Neural cell (in vitro differentiated cells): ENCODE data around the gene ABCB6. TPM values are rescaled to one million over a fixed set of nuclear protein-coding genes. Genes with fewer than 3 reads are reported as not detected.

Source experiments
- H2AFZ ChIP-seq: fragments of 200-600, 300-800 bp; sonication (generic), shearing (Covaris generic); 2 replicates; pipeline ENCODE4 v1.6.0; 2014; ENCODE audit warnings: low read depth, mild to moderate bottlenecking, antibody characterized with exemption, low read length, moderate library complexity
- H3F3A ChIP-seq: fragments of 200-600 bp; shearing (Covaris generic); 2 replicates; pipeline ENCODE4 v1.6.1; 2016; ENCODE audit warnings: mild to moderate bottlenecking, moderate library complexity, mixed read lengths, antibody characterized with exemption, low read length; ENCODE audit not compliant: insufficient read depth, poor library complexity, severe bottlenecking
- H3K27ac ChIP-seq: fragments of 200-600, 300-800 bp; sonication (generic), shearing (Covaris generic); 2 replicates; pipeline ENCODE4 v1.5.1; 2014; ENCODE audit warnings: mild to moderate bottlenecking, low read length, moderate library complexity
- H3K27me3 ChIP-seq: fragments of 300-800, 200-600 bp; sonication (generic), shearing (Covaris generic); 2 replicates; pipeline ENCODE4 v1.6.0; 2014; ENCODE audit warnings: mild to moderate bottlenecking, low read depth, low read length, moderate library complexity; ENCODE audit not compliant: insufficient read depth
- H3K36me3 ChIP-seq: fragments of 300-800, 200-600 bp; sonication (generic), shearing (Covaris generic); 2 replicates; pipeline ENCODE4 v1.5.1; 2014; ENCODE audit warnings: mild to moderate bottlenecking, antibody characterized with exemption, low read length, moderate library complexity; ENCODE audit not compliant: insufficient read depth
- H3K4me2 ChIP-seq: fragments of 300-800, 200-600 bp; sonication (generic), shearing (Covaris generic); 2 replicates; pipeline ENCODE4 v1.6.0; 2014; ENCODE audit warnings: mild to moderate bottlenecking, low read length
- H3K4me3 ChIP-seq: fragments of 300-800, 200-600 bp; sonication (generic), shearing (Covaris generic); 2 replicates; pipeline ENCODE4 v1.5.1; 2014; ENCODE audit warnings: mild to moderate bottlenecking, low read length, moderate library complexity
- H3K79me2 ChIP-seq: fragments of 200-600 bp; shearing (Covaris generic); replicated peaks from 2 replicates; pipeline ENCODE4 v1.6.0; 2014; ENCODE audit warnings: mild to moderate bottlenecking, low read length, moderate library complexity; ENCODE audit not compliant: insufficient read depth
- H3K9ac ChIP-seq: fragments of 300-800, 200-600 bp; sonication (generic), shearing (Covaris generic); 2 replicates; pipeline ENCODE4 v1.6.1; 2016; ENCODE audit warnings: mild to moderate bottlenecking, low read length, mixed read lengths
- H3K9me2 ChIP-seq: fragments of 200-600 bp; shearing (Covaris generic); 2 replicates; pipeline ENCODE4 v1.6.1; 2016; ENCODE audit warnings: mild to moderate bottlenecking, low read length, mixed read lengths; ENCODE audit not compliant: insufficient read depth
- H3K9me3 ChIP-seq: fragments of 200-600, 300-800 bp; sonication (generic), shearing (Covaris generic); 2 replicates; pipeline ENCODE4 v1.6.1; 2016; ENCODE audit warnings: mild to moderate bottlenecking, mixed run types, low read length, moderate library complexity, mixed read lengths
- H4K20me1 ChIP-seq: fragments of 200-600 bp; shearing (Covaris generic); 2 replicates; pipeline ENCODE4 v1.6.1; 2016; ENCODE audit warnings: mild to moderate bottlenecking, mixed run types; ENCODE audit not compliant: insufficient read depth
- EP300 ChIP-seq: fragments of 450-650 bp; conservative IDR thresholded peaks from 2 replicates; pipeline ENCODE4 v1.6.1; 2014; ENCODE audit warnings: antibody characterized with exemption, mild to moderate bottlenecking, moderate library complexity; ENCODE audit not compliant: poor library complexity, severe bottlenecking
- EZH2 ChIP-seq: fragments of 200-600, 300-800 bp; shearing (Covaris generic), sonication (generic); IDR thresholded peaks from 2 replicates; pipeline ENCODE4 v1.6.1; 2014; ENCODE audit warnings: antibody characterized with exemption, low read length, borderline replicate concordance, mild to moderate bottlenecking; ENCODE audit not compliant: insufficient read depth, poor library complexity, severe bottlenecking
- MXI1 ChIP-seq: fragments of 450-650 bp; conservative IDR thresholded peaks from 2 replicates; pipeline ENCODE4 v1.6.1; 2014; ENCODE audit warnings: antibody characterized with exemption, mild to moderate bottlenecking; ENCODE audit not compliant: poor library complexity, severe bottlenecking
- POLR2AphosphoS5 ChIP-seq: IDR thresholded peaks from 2 replicates; pipeline ENCODE4 v1.6.1; 2012
- RAD21 ChIP-seq: fragments of 450-650 bp; conservative IDR thresholded peaks from 2 replicates; pipeline ENCODE4 v1.6.1; 2014; ENCODE audit warnings: antibody characterized with exemption, mild to moderate bottlenecking, moderate library complexity
- SMC3 ChIP-seq: fragments of 450-650 bp; conservative IDR thresholded peaks from 2 replicates; pipeline ENCODE4 v1.6.1; 2014; ENCODE audit warnings: antibody characterized with exemption, mild to moderate bottlenecking, moderate library complexity; ENCODE audit not compliant: poor library complexity
- TAF1 ChIP-seq: IDR thresholded peaks from 2 replicates; pipeline ENCODE4 v1.6.1; 2012; ENCODE audit warnings: low read depth
- polyA plus RNA-seq: library from polyadenylated mRNA; depleted of rRNA; stranded (reverse); fragments of >200 nt; gene quantifications from 2 replicates; pipeline ENCODE4 v1.2.3, GENCODE V29; 2014
- TF ChIP-seq, protein P1 (sequence below): IDR thresholded peaks from 2 replicates; pipeline ENCODE4 v1.6.1; 2012; ENCODE audit warnings: borderline replicate concordance
- TF ChIP-seq, protein P2 (sequence below): fragments of 450-650 bp; IDR thresholded peaks from 2 replicates; pipeline ENCODE4 v1.5.1; 2014; ENCODE audit warnings: antibody characterized with exemption, mild to moderate bottlenecking, moderate library complexity; ENCODE audit not compliant: poor library complexity, severe bottlenecking

Gene ABCB6
- polyA plus RNA-seq, 1 donor from 2014 or later: 28.1 TPM

DNA sequence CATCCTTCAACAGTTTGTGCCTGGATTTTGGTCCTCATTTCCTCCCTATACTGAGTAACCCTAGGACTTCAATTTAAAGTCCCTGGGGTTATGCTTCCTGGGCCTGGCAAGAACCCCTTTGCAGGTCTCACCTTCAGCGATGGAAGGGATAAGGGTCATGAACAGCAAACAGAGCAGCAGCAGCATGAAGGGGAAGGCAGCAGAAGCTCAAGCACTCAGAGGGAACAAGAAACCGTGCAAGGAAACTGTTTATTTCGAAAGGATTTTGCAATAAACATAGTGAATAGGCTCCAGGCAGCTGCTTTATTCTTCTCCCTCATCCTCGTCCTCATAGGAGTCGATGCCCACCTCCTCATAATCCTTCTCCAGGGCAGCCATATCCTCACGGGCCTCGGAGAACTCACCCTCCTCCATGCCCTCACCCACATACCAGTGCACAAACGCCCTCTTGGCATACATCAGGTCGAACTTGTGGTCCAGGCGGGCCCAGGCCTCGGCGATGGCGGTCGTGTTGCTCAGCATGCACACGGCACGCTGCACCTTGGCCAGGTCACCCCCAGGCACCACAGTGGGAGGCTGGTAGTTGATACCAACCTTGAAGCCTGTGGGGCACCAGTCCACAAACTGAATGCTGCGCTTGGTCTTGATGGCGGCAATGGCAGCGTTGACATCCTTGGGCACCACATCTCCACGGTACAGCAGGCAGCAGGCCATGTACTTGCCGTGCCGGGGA is 31.5 kb upstream of the ABCB6 start:
- Histone ChIP-seq H3K4me3 (no peak overlapping the region), H3K27me3 (peaks cover 39% of the 10 kb centered on the region), H3K9me2 (no peaks in the 10 kb centered on the region), H3K79me2 (peaks cover 12% of the 10 kb centered on the region), H3K36me3 (peaks cover 8% of the 10 kb centered on the region), H3K27ac (no peak overlapping the region), H3K9ac (no peak overlapping the region), H4K20me1 (no peaks in the 10 kb centered on the region), H2AFZ (no peak overlapping the region), H3K9me3 (no peaks in the 10 kb centered on the region), H3K4me2 (no peak overlapping the region), H3F3A (no peaks in the 10 kb centered on the region)
- TF ChIP-seq TAF1: no peak
- no peak for TF ChIP-seq SMC3
- no peak for TF ChIP-seq MXI1
- no peak for TF ChIP-seq RAD21
- TF ChIP-seq, protein P1, sequence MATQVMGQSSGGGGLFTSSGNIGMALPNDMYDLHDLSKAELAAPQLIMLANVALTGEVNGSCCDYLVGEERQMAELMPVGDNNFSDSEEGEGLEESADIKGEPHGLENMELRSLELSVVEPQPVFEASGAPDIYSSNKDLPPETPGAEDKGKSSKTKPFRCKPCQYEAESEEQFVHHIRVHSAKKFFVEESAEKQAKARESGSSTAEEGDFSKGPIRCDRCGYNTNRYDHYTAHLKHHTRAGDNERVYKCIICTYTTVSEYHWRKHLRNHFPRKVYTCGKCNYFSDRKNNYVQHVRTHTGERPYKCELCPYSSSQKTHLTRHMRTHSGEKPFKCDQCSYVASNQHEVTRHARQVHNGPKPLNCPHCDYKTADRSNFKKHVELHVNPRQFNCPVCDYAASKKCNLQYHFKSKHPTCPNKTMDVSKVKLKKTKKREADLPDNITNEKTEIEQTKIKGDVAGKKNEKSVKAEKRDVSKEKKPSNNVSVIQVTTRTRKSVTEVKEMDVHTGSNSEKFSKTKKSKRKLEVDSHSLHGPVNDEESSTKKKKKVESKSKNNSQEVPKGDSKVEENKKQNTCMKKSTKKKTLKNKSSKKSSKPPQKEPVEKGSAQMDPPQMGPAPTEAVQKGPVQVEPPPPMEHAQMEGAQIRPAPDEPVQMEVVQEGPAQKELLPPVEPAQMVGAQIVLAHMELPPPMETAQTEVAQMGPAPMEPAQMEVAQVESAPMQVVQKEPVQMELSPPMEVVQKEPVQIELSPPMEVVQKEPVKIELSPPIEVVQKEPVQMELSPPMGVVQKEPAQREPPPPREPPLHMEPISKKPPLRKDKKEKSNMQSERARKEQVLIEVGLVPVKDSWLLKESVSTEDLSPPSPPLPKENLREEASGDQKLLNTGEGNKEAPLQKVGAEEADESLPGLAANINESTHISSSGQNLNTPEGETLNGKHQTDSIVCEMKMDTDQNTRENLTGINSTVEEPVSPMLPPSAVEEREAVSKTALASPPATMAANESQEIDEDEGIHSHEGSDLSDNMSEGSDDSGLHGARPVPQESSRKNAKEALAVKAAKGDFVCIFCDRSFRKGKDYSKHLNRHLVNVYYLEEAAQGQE: no peak
- no peak for TF ChIP-seq EZH2
- TF ChIP-seq, protein P2, sequence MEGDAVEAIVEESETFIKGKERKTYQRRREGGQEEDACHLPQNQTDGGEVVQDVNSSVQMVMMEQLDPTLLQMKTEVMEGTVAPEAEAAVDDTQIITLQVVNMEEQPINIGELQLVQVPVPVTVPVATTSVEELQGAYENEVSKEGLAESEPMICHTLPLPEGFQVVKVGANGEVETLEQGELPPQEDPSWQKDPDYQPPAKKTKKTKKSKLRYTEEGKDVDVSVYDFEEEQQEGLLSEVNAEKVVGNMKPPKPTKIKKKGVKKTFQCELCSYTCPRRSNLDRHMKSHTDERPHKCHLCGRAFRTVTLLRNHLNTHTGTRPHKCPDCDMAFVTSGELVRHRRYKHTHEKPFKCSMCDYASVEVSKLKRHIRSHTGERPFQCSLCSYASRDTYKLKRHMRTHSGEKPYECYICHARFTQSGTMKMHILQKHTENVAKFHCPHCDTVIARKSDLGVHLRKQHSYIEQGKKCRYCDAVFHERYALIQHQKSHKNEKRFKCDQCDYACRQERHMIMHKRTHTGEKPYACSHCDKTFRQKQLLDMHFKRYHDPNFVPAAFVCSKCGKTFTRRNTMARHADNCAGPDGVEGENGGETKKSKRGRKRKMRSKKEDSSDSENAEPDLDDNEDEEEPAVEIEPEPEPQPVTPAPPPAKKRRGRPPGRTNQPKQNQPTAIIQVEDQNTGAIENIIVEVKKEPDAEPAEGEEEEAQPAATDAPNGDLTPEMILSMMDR: no peak
- no peak for TF ChIP-seq EP300
- no peak for TF ChIP-seq POLR2AphosphoS5

DNA sequence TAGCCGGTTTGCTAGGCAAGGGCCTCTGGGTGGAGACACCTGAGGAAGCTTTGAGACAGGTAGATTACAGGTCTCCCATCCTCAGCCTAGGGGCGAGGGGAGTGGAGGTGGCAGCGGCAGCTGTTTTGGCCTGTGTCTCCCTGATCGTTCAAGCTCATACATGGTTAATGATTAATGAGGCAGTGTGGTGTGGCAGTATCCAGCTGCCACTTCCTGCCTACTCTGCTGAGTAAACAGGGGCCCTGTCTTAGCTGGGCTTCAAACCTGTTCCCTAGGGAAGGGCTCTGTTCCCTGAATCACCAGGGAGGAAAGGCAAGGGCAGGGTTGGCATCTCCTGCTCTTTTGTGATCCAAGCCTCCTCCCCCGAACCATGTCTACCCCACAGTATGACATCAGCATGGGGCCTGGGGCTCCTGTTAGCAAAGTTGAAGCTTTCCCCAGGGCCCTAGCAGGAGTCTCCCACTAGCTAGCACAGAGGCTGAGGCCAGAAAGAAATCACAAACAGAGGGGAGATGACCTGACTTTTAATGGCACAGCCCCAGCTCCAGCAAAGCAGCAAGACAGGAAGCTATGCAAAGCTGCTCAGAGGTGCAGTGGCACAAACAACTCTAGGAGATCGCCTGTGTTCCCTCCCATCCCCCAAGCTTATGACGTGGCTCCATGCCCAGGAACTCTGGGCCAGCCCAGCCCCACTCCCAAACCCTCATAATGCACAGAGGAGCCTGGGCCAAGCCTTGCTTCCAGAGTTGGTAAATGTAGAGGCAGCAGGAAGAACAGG is 30.6 kb upstream of the ABCB6 start:
- Histone ChIP-seq H3K79me2 (peaks cover 12% of the 10 kb centered on the region), H3K9me3 (no peaks in the 10 kb centered on the region), H3F3A (no peaks in the 10 kb centered on the region), H3K4me2 (no peak overlapping the region), H2AFZ (no peak overlapping the region), H3K9ac (no peak overlapping the region), H4K20me1 (no peaks in the 10 kb centered on the region), H3K27ac (no peak overlapping the region), H3K36me3 (peaks cover 8% of the 10 kb centered on the region), H3K27me3 (peaks cover 31% of the 10 kb centered on the region), H3K4me3 (no peak overlapping the region), H3K9me2 (no peaks in the 10 kb centered on the region)
- TF ChIP-seq, protein P2: no peak
- TF ChIP-seq, protein P1: no peak
- TF ChIP-seq RAD21 (no peak), EZH2 (no peak), POLR2AphosphoS5 (no peak), TAF1 (no peak), EP300 (no peak), SMC3 (no peak), MXI1 (no peak)
